H1 (cell line): ENCODE results near the gene CREBBP. TPM values are rescaled to one million over a fixed set of nuclear protein-coding genes. Genes with fewer than 3 reads are reported as not detected.

Experiments used
- KDM1A ChIP-seq: fragments of 200-600, 300-600 bp; sonication (generic); IDR thresholded peaks from 2 replicates; pipeline ENCODE4 v1.7.1; 2016; ENCODE audit warnings: mild to moderate bottlenecking, low read length, borderline replicate concordance
- POLR2AphosphoS5 ChIP-seq: IDR thresholded peaks from 2 replicates; pipeline ENCODE4 v1.6.1; 2011; ENCODE audit warnings: low read depth, low read length
- RXRA ChIP-seq: IDR thresholded peaks from 2 replicates; pipeline ENCODE4 v1.6.1; 2011; ENCODE audit warnings: low read depth, mild to moderate bottlenecking, low read length, moderate library complexity; ENCODE audit not compliant: insufficient read depth
- SIN3A ChIP-seq, 2 experiments: IDR thresholded peaks in 1 of 2; conservative IDR thresholded peaks in 1 of 2; 2 replicates each; pipeline ENCODE4 v1.6.1; 2011 to 2012; ENCODE audit warnings: low read length in 2 of 2, improper control_type of control experiment in 1 of 2, low read depth in 1 of 2, mild to moderate bottlenecking in 1 of 2
- SP2 ChIP-seq: IDR thresholded peaks from 2 replicates; pipeline ENCODE4 v1.6.1; 2012; ENCODE audit warnings: mild to moderate bottlenecking, low read length, inconsistent platforms
- TAF7 ChIP-seq: optimal IDR thresholded peaks from 2 replicates; pipeline ENCODE3; 2011; ENCODE audit warnings: low read depth, mild to moderate bottlenecking, inconsistent platforms, low read length, moderate library complexity, borderline replicate concordance
- polyA plus RNA-seq, 7 experiments: library from polyadenylated mRNA; depleted of rRNA in 3 of 7; stranded (reverse) in 5 of 7; unstranded in 2 of 7; fragments of >200 nt in 5 of 7; fragments of 200-250 nt in 2 of 7; gene quantifications; 1 replicate in 5 of 7; 2 replicates in 1 of 7; 4 replicates in 1 of 7; pipeline versions ENCODE4 v1.2.1 to v1.2.3, GENCODE V29; 2011 to 2013; ENCODE audit warnings: missing spikeins in 2 of 7, mixed read lengths in 2 of 7
- total RNA-seq: library from RNA; stranded (reverse); fragmentation: NEBNext Ultra II Directional; extraction: Animal tissue kit (Norgen Biotek cat#: 25700); gene quantifications from 2 replicates; pipeline ENCODE4 v1.2.1, GENCODE V29; 2021
- TF ChIP-seq, protein P1 (sequence below), 3 experiments: IDR thresholded peaks; 1 replicate in 2 of 3; 2 replicates in 1 of 3; pipeline versions ENCODE4 v1.5.1 to v1.6.1; 2011; ENCODE audit warnings: low read length in 3 of 3, mild to moderate bottlenecking in 3 of 3, inconsistent platforms in 2 of 3, low read depth in 1 of 3, moderate library complexity in 1 of 3; ENCODE audit not compliant: insufficient read depth in 1 of 3; ENCODE audit errors: control extremely low read depth in 1 of 3
- TF ChIP-seq, protein P2 (sequence below): IDR thresholded peaks from 2 replicates; pipeline ENCODE4 v1.6.1; 2012; ENCODE audit warnings: inconsistent platforms

CREBBP gene
- total and polyA plus RNA-seq, 2 of the 8 experiments (the other 6 are each of a cell fraction or from before 2014, with no cell fraction given) = 10.0 to 60.1 TPM

DNA sequence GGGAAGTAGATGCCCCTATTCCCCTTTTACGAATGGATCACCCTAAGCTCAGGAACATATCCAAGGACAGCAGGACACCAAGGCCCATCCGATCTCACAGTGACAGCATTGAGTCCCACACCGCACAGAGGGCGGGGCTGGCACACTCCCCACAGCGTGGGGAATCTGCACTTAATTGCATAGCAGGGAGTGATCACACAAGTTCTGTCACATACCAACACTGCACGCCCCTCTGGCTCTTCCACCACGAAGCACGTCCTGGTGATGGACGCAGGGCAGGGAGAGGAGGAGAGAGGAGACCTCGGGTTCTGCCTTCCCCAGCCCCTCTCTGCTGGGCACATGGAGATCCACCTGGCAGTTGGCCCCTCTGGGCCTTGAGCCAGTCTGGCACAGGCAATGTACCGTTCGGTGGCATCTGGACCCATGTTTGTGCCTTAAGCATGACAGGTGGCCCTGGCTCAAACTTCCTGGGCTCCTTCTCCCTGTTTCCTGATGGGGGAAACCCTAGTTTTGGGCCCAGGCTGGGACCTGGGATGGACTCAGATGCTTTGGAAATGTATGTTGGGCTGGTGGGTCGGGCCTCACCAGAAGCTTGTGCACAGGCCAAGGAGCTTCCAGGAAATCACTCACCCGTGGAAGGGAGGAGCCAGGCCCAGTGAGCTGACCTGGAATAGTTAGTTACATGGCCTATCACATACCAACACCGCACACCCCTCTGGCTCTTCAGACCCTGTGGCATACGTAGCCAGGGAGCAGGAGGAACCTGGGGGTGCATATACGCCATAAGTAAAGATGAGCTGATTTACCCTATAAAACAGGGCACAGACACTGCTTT is 35.1 kb upstream of the CREBBP start (continued):
- TF ChIP-seq, protein P1, sequence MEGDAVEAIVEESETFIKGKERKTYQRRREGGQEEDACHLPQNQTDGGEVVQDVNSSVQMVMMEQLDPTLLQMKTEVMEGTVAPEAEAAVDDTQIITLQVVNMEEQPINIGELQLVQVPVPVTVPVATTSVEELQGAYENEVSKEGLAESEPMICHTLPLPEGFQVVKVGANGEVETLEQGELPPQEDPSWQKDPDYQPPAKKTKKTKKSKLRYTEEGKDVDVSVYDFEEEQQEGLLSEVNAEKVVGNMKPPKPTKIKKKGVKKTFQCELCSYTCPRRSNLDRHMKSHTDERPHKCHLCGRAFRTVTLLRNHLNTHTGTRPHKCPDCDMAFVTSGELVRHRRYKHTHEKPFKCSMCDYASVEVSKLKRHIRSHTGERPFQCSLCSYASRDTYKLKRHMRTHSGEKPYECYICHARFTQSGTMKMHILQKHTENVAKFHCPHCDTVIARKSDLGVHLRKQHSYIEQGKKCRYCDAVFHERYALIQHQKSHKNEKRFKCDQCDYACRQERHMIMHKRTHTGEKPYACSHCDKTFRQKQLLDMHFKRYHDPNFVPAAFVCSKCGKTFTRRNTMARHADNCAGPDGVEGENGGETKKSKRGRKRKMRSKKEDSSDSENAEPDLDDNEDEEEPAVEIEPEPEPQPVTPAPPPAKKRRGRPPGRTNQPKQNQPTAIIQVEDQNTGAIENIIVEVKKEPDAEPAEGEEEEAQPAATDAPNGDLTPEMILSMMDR (IDR thresholded peaks at IDR 0.05; ENCODE audit: control extremely low read depth in 1 of 3, insufficient read depth in 1 of 3, low read depth in 1 of 3, low read length in 3 of 3) = no peak
- no peak for TF ChIP-seq POLR2AphosphoS5
- TF ChIP-seq TAF7 = no peak
- TF ChIP-seq RXRA = no peak
- TF ChIP-seq, protein P2, sequence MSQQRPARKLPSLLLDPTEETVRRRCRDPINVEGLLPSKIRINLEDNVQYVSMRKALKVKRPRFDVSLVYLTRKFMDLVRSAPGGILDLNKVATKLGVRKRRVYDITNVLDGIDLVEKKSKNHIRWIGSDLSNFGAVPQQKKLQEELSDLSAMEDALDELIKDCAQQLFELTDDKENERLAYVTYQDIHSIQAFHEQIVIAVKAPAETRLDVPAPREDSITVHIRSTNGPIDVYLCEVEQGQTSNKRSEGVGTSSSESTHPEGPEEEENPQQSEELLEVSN = no peak
- no peak for TF ChIP-seq KDM1A
- no peak for TF ChIP-seq SIN3A (conservative IDR thresholded peaks at IDR 0.05 in 1 of 2, IDR thresholded peaks at IDR 0.05 in 1 of 2; ENCODE audit: low read depth in 1 of 2, low read length in 2 of 2)
- TF ChIP-seq SP2 = no peak
- TF ChIP-seq, all 59 proteins: peak for 0
